Breast epithelium (tissue), 3 donors: ENCODE results near the gene FBXW10.
"Not testable (repeated sequence)": the region's sequence is repeated elsewhere in the genome, so short reads cannot be mapped to it uniquely, and the experiment has no call there.

Experiments used
- POLR2A ChIP-seq: fragments of 450-650 bp; IDR thresholded peaks from one replicate; pipeline ENCODE4 v1.6.1; 2016; ENCODE audit warnings: antibody characterized with exemption, mild to moderate bottlenecking, moderate library complexity
- POLR2AphosphoS5 ChIP-seq, 3 donors: sonication (generic); formaldehyde crosslinking; IDR thresholded peaks; one replicate each; pipeline ENCODE4 v1.6.1; 2017; ENCODE audit warnings: antibody characterized with exemption in 3 of 3
- TF ChIP-seq, protein P1 (sequence below), 3 donors: fragments of 450-650 bp; IDR thresholded peaks; one replicate each; pipeline ENCODE4 v1.5.1; 2016 to 2017; ENCODE audit warnings: antibody characterized with exemption in 3 of 3, mild to moderate bottlenecking in 3 of 3, moderate library complexity in 3 of 3

DNA sequence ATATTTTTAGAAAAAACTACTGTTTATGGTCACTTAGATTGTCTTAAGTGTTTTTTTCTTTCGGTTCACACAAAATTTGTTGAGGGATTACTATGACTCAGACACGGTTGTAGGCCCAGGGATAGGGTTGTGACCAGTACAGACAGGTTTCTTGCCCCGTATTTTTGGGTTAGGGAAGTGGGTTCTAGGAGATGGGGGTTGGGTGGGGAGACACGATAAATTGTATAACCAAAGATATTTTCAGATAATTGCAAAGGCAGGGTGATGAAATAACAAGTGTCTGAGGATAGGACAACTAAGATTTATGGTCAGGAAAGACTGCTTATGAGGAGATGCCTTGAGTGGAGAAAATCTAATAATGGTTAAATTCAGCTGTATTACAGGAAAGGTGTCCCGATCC, 38.0 kb downstream of the FBXW10 start:
- not testable (repeated sequence) for TF ChIP-seq POLR2AphosphoS5 (IDR thresholded peaks at IDR 0.05); POLR2A
- TF ChIP-seq, protein P1, sequence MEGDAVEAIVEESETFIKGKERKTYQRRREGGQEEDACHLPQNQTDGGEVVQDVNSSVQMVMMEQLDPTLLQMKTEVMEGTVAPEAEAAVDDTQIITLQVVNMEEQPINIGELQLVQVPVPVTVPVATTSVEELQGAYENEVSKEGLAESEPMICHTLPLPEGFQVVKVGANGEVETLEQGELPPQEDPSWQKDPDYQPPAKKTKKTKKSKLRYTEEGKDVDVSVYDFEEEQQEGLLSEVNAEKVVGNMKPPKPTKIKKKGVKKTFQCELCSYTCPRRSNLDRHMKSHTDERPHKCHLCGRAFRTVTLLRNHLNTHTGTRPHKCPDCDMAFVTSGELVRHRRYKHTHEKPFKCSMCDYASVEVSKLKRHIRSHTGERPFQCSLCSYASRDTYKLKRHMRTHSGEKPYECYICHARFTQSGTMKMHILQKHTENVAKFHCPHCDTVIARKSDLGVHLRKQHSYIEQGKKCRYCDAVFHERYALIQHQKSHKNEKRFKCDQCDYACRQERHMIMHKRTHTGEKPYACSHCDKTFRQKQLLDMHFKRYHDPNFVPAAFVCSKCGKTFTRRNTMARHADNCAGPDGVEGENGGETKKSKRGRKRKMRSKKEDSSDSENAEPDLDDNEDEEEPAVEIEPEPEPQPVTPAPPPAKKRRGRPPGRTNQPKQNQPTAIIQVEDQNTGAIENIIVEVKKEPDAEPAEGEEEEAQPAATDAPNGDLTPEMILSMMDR (IDR thresholded peaks at IDR 0.05): not testable (repeated sequence)
